HG03025 (cell line): ENCODE measurements around the gene MAB21L2.
"Not testable (repeated sequence)": the region's sequence is repeated elsewhere in the genome, so short reads cannot be mapped to it uniquely, and the experiment has no call there.

Source experiments
- ATAC-seq: cut with Tn5 transposase; IDR thresholded peaks from one replicate; pipeline ENCODE4 v1.9.1; 2021; ENCODE audit warnings: mild to moderate bottlenecking, moderate library complexity; ENCODE audit not compliant: unreplicated experiment, low FRiP score

MAB21L2 gene

GRCh38 chr4:150582146-150582872, at the start of gene MAB21L2:
Gene MAB21L2 (plus strand): TSS chr4:150582151. CDS start chr4:150583030, 879 bp downstream.
- no peak for ATAC-seq

GRCh38 chr4:150533673-150534072, 48.3 kb upstream of the MAB21L2 start:
- no peak for ATAC-seq

- no peak for ATAC-seq
Observed at GRCh38 chr4:150534818-150535217, 47.1 kb upstream of the MAB21L2 start.

GRCh38 chr4:150537911-150538310, 44.0 kb upstream of the MAB21L2 start:
- ATAC-seq, result not testable (repeated sequence)

GRCh38 chr4:150540536-150540935, 41.4 kb upstream of the MAB21L2 start:
- no peak for ATAC-seq

- no peak for ATAC-seq
Observed at GRCh38 chr4:150540959-150541360, 41.0 kb upstream of the MAB21L2 start.

GRCh38 chr4:150541681-150542080, 40.3 kb upstream of the MAB21L2 start:
- ATAC-seq, result no peak

- ATAC-seq, result no peak
Observed at GRCh38 chr4:150543042-150543441, 38.9 kb upstream of the MAB21L2 start.

GRCh38 chr4:150546286-150546685, 35.7 kb upstream of the MAB21L2 start:
- ATAC-seq, result no peak

- ATAC-seq, result no peak
Observed at GRCh38 chr4:150547154-150547838, 34.7 kb upstream of the MAB21L2 start.

- ATAC-seq, result not testable (repeated sequence)
Observed at GRCh38 chr4:150557811-150558210, 24.1 kb upstream of the MAB21L2 start.

- no peak for ATAC-seq
Observed at GRCh38 chr4:150561143-150561737, 20.7 kb upstream of the MAB21L2 start.

- ATAC-seq, result no peak
Observed at GRCh38 chr4:150562250-150562649, 19.7 kb upstream of the MAB21L2 start.

- ATAC-seq, result no peak
Observed at GRCh38 chr4:150562751-150563150, 19.2 kb upstream of the MAB21L2 start.

- ATAC-seq, result not testable (repeated sequence)
Observed at GRCh38 chr4:150564967-150565366, 17.0 kb upstream of the MAB21L2 start.

- ATAC-seq, result no peak
Observed at GRCh38 chr4:150567070-150567469, 14.9 kb upstream of the MAB21L2 start.

- no peak for ATAC-seq
Observed at GRCh38 chr4:150569384-150569987, 12.5 kb upstream of the MAB21L2 start.

- ATAC-seq, result no peak
Observed at GRCh38 chr4:150569998-150570535, 11.9 kb upstream of the MAB21L2 start.

- no peak for ATAC-seq
Observed at GRCh38 chr4:150570862-150571261, 11.1 kb upstream of the MAB21L2 start.

GRCh38 chr4:150572704-150573504, 9.0 kb upstream of the MAB21L2 start:
- ATAC-seq, result no peak
